8988T (cell line): ENCODE data around the gene C21orf91.

Source experiments
- DNase-seq: peaks from one replicate; pipeline ENCODE4 v3.0.0; 2011

Gene C21orf91

DNA sequence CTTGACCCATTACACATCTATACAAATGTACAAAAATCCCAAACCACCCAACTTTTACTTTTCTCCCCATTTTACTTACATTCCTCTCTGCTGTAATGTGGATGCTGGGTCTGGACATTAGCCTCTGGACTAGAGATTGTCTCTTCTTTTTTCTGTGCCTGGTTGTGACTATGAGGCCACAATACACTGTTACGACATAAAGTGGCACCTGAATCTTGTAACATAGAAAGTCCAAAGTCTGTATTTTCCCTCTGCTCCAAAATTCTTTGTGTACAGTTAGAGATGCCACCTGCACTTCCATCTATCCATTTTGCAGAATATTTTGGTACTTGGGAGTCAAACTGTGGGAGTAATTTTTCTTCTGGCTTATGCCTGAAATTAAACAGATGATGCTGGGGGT lies 22.7 kb downstream of the C21orf91 start:
- DNase-seq, result no peak

- no peak for DNase-seq
Measured at GRCh38 chr21:17796037-17796403, 23.1 kb downstream of the C21orf91 start.

DNA sequence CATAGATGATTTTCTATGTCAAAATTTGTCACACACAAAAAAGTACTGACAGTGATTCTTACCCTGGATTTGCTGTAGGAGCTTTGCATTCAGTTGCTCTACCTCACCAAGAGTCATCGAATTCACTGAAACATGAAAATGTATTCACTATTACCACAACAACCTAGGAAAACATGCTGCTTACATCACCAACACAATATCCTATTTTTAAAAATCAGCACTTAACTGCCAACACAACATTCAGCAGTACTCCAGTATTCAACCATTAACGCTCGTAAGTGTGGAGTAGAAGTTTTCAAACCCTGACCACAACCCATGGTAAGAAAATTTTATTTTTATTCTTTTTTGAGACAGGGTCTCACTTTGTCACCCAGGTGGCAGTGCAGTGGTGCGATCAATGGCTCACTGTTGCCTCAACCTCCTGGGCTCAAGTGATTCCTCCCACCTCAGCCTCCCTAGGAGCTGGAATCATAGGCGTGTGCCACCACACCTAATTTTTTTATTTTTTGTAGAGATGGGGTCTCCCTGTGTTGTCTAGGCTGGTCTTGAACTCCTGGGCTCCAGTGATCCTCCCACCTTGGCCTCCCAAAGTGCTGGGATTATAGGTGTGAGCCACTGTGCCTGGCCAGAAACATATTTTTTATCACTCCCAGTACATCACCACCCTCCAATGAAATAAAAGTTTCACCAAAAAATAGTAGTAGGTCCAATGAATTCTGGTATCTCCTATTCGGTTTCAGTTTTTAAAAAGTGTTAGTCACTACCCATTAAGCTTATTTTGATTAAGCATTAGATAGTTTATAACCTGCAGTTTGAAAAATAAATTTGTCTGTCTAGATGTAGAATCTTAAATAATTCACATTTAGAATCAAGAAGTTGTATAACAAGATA lies 23.8 kb downstream of the C21orf91 start:
- DNase-seq, result no peak

DNA sequence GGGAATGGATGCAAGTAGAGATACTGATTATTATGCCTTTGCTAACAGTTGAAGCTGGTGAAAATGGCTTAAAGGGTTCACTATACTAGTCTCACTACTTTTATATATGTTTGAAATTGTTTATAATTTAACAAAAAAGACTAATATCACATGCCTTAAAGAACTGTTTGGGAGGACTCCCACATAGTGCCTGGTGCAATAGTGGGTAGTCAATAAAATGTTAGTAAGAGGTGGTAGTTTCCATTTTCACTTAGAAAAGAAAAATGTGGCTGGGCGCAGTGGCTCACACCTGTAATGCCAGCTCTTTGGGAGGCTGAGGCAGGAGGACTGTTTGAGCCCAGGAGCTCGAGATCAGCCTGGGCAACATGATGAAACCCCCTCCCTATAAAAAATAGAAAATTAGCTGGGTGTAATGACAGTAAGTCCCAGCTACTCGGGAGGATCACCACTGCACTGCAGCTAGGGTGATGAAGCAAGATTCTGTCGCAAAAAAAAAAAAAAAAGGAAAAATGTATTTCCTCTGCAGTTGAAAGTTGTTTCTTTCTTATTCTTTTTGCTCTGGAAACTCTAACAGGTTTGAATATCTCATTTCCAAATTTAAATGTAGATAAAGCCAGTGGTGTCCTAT lies 24.5 kb downstream of the C21orf91 start:
- DNase-seq, result no peak

- no peak for DNase-seq
Measured at GRCh38 chr21:17793246-17794123, 25.7 kb downstream of the C21orf91 start.

GRCh38 chr21:17789656-17790055 lies 29.5 kb downstream of the C21orf91 start:
- no peak for DNase-seq

GRCh38 chr21:17789069-17789468 lies 30.1 kb downstream of the C21orf91 start:
- no peak for DNase-seq

GRCh38 chr21:17786851-17787181 lies 32.3 kb downstream of the C21orf91 start:
- no peak for DNase-seq

DNA sequence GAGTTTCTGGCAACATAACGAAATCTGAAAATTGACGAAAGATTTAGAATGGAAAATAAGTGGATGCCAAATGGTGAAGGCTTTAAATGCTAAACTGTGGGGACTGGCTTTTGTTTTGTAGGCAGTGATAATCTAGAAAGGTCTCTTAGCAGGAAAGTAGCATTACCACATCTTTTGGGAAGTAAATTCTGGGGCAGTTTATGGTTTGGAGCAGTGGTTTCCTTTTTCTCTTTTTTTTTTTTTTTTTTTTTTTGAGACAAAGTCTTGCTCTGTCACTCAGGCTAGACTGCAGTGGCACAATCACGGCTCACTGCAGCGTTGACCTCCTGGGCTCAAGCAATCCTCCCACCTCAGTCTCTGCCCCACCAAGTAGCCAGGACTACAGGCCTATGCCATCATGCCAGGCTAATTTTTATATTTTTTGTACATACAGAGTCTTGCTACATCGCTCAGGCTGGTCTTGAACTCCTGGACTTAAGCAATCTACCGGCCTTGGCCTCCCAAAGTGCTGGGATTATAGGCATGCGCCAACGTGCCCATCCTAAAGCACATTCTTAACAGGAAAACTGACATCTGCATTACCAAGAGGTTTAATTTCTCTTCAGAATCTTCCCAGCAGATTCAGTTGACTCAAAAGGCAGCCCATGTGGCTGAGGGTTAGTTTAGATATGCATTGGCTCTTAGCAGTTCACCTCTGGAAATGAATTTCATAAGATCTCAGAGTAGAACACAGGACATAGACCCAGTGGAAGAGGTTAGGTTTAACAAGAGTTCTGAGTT lies 32.9 kb downstream of the C21orf91 start:
- no peak for DNase-seq

DNA sequence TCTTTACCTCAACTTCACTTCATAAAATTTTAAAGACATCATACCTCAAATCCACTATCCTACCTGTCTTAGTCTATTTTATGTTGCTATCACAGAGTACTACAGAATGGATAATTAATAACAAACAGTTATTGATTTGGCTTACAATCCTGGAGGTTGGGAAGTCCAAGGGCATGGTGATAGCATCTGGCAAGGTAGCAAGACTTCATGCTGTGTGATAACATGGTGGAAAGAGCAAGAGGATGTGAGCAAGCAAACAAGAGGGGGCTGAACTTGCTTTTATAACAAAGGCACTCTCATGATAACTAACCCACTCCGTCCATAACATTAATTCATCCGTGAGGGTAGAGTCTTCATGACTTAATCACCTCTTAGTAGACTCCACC lies 33.8 kb downstream of the C21orf91 start:
- DNase-seq, result no peak

- DNase-seq, result no peak
Measured at GRCh38 chr21:17784604-17785402, 34.4 kb downstream of the C21orf91 start.

GRCh38 chr21:17784180-17784598 lies 35.0 kb downstream of the C21orf91 start:
- DNase-seq, result no peak

GRCh38 chr21:17783481-17784179 lies 35.5 kb downstream of the C21orf91 start:
- DNase-seq, result no peak

DNA sequence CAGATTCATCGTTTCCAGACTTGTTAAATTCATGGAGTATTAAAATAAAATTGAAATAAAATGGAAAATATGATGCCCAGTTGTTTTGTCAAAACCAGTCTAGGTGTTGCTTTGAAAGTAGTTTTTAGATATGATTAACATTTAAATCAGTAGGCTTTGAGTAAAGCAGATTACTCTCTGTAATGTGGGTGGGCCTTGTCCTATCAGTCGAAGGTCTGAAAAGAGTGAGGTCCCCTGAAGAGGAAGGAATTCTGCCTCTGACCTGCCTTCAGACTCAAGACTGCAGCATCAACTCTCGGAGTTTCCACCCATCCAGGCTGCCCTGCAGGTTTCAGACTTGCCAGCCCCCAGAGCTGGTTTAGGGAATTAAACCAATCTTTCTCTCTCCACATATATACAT lies 36.2 kb downstream of the C21orf91 start:
- DNase-seq, result no peak

DNA sequence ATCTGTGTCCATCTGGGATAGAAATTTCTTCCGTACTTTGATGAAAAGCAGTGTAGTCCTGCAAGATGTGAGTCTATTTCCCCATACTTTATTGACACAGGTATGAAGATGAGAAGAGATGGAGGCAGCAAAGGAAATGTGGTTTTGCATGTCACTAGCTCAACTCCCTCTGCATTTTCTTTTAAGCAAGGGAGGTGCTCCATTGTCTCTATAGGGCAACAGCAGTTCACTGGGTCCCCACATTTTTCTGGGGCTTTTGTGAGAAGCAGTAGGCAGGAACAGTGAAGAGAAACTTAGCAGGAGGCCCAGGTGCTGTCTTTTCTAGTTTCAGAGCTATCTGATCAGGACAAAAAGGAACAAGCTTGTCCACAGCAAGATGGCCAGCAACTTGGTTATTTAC lies 37.1 kb downstream of the C21orf91 start:
- DNase-seq, result no peak

GRCh38 chr21:17781524-17781923 lies 37.6 kb downstream of the C21orf91 start:
- no peak for DNase-seq

DNA sequence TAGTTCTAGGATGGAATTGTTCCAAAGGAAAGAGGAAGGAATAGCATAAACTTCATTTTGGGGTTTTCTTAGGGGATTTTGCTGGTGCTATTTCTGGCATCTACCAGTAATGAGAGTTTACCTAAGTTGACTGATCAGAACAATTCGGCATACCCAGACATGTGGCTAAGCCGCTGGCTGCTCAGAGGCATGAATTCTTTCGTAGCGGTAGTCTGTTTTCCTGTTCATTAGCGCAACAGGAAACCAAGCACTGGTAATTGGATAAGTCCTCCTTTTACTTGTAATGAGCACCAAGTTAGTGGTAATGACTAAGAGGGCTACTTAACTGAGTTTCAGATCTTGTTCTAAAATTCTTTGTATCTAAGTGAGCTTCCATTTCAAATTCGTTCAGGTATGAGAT lies 38.6 kb downstream of the C21orf91 start:
- DNase-seq, result no peak

- DNase-seq, result no peak
Measured at GRCh38 chr21:17779980-17780379, 39.2 kb downstream of the C21orf91 start.

DNA sequence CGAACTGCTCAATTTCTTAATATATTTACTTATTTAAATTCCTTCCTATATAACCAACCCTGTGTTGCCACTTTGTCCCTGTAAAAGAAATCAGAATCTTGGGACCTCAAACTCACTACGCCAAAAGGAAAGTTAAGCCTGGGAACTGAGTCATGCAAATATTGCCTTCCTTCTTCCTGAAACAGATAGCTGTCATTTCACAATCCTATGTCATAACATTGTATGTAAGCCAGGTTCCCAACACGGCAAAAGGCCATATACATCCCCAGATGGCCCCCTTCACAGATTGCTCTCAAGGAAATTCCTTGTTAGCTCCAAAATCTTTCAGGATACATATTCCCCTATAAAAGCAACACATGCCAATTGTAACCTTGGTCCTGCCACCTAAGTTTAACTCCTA lies 39.7 kb downstream of the C21orf91 start:
- no peak for DNase-seq

- DNase-seq, result no peak
Measured at GRCh38 chr21:17777072-17777765, 41.9 kb downstream of the C21orf91 start.
